ENCODE results near the gene EEFSEC.

Gene EEFSEC

GRCh38 chr3:128352326-128352725, 199.0 kb downstream of the EEFSEC start:
- DNase-seq (ENCODE audit: low read depth) = no peak

- no peak for DNase-seq (ENCODE audit: low read depth)
Observed at GRCh38 chr3:128353361-128353965, 200.2 kb downstream of the EEFSEC start.

GRCh38 chr3:128353991-128354687, 200.9 kb downstream of the EEFSEC start:
- DNase-seq (ENCODE audit: low read depth) = no peak

- no peak for DNase-seq (ENCODE audit: low read depth)
Observed at GRCh38 chr3:128354788-128355542, 201.7 kb downstream of the EEFSEC start.

GRCh38 chr3:128355543-128355919, 202.2 kb downstream of the EEFSEC start:
- DNase-seq (ENCODE audit: low read depth) = no peak

- no peak for DNase-seq (ENCODE audit: low read depth)
Observed at GRCh38 chr3:128356822-128357221, 203.5 kb downstream of the EEFSEC start.

GRCh38 chr3:128357538-128357937, 204.3 kb downstream of the EEFSEC start:
- no peak for DNase-seq (ENCODE audit: low read depth)

- no peak for DNase-seq (ENCODE audit: low read depth)
Observed at GRCh38 chr3:128358156-128358895, 205.0 kb downstream of the EEFSEC start.

- DNase-seq (ENCODE audit: low read depth) = no peak
Observed at GRCh38 chr3:128359060-128359664, 205.9 kb downstream of the EEFSEC start.

GRCh38 chr3:128359846-128360642, 206.8 kb downstream of the EEFSEC start:
- DNase-seq (ENCODE audit: low read depth) = no peak

- no peak for DNase-seq (ENCODE audit: low read depth)
Observed at GRCh38 chr3:128360705-128361271, 207.5 kb downstream of the EEFSEC start.

GRCh38 chr3:128362026-128362965, 209.0 kb downstream of the EEFSEC start:
- DNase-seq (ENCODE audit: low read depth) = no peak

- no peak for DNase-seq (ENCODE audit: low read depth)
Observed at GRCh38 chr3:128364291-128364690, 211.0 kb downstream of the EEFSEC start.

- no peak for DNase-seq (ENCODE audit: low read depth)
Observed at GRCh38 chr3:128364808-128365360, 211.6 kb downstream of the EEFSEC start.

GRCh38 chr3:128366136-128366535, 212.9 kb downstream of the EEFSEC start:
- no peak for DNase-seq (ENCODE audit: low read depth)

GRCh38 chr3:128366652-128367051, 213.4 kb downstream of the EEFSEC start:
- no peak for DNase-seq (ENCODE audit: low read depth)

GRCh38 chr3:128367221-128367620, 213.9 kb downstream of the EEFSEC start:
- DNase-seq (ENCODE audit: low read depth) = no peak

- DNase-seq (ENCODE audit: low read depth) = no peak
Observed at GRCh38 chr3:128367761-128368160, 214.5 kb downstream of the EEFSEC start.

- no peak for DNase-seq (ENCODE audit: low read depth)
Observed at GRCh38 chr3:128368626-128369025, 215.3 kb downstream of the EEFSEC start.

Measured in activated T-helper 9 cell treated with anti-CD3 and anti-CD28 coated beads, Interleukin-2, amount 50 U/mL, for 16 hours (primary cell).